Effector CD4-positive, alpha-beta T cell (primary cell): ENCODE data around the gene SCIN.
"Not testable (repeated sequence)": the region's sequence is repeated elsewhere in the genome, so short reads cannot be mapped to it uniquely, and the experiment has no call there.

ENCODE experiments used
- DNase-seq: peaks from one replicate; pipeline ENCODE4 v3.0.0-alpha.2; 2020

The SCIN gene

GRCh38 chr7:12650080-12650479, 79.6 kb downstream of the SCIN start:
- DNase-seq: no peak

GRCh38 chr7:12653110-12653509, 82.6 kb downstream of the SCIN start:
- DNase-seq: no peak

- no peak for DNase-seq
These were observed 83.0 kb downstream of the SCIN start for GRCh38 chr7:12653518-12653917.

GRCh38 chr7:12655161-12655560, 84.6 kb downstream of the SCIN start:
- DNase-seq: no peak

GRCh38 chr7:12660423-12660822, 89.9 kb downstream of the SCIN start:
- DNase-seq: not testable (repeated sequence)

GRCh38 chr7:12660986-12661385, 90.5 kb downstream of the SCIN start:
- DNase-seq: not testable (repeated sequence)

GRCh38 chr7:12661581-12661980, 91.1 kb downstream of the SCIN start:
- no peak for DNase-seq

GRCh38 chr7:12670000-12670729, 99.6 kb downstream of the SCIN start:
- DNase-seq: no peak

GRCh38 chr7:12670743-12671520, 100.4 kb downstream of the SCIN start:
- no peak for DNase-seq

GRCh38 chr7:12673436-12673835, 102.9 kb downstream of the SCIN start:
- not testable (repeated sequence) for DNase-seq

- no peak for DNase-seq
These were observed 103.5 kb downstream of the SCIN start for GRCh38 chr7:12674053-12674452.

GRCh38 chr7:12674861-12675260, 104.3 kb downstream of the SCIN start:
- DNase-seq: peak; percentile 27

GRCh38 chr7:12683678-12684585, 113.4 kb downstream of the SCIN start:
- no peak for DNase-seq

- no peak for DNase-seq
These were observed 114.2 kb downstream of the SCIN start for GRCh38 chr7:12684733-12685132.

GRCh38 chr7:12685550-12685949, 115.0 kb downstream of the SCIN start:
- peak; percentile 20 for DNase-seq

- peak; percentile 94 for DNase-seq
These were observed 115.8 kb downstream of the SCIN start for GRCh38 chr7:12686234-12686890.

GRCh38 chr7:12686891-12687717, 116.6 kb downstream of the SCIN start, which contains the start of gene ARL4A:
Gene ARL4A (plus strand): TSS chr7:12687633. CDS start chr7:12688255, 622 bp downstream.
- DNase-seq: peak; percentile 81

GRCh38 chr7:12687718-12688171, 117.2 kb downstream of the SCIN start:
- no peak for DNase-seq

GRCh38 chr7:12688485-12689170, 118.1 kb downstream of the SCIN start:
- not testable (repeated sequence) for DNase-seq

- no peak for DNase-seq
These were observed 118.9 kb downstream of the SCIN start for GRCh38 chr7:12689451-12689850.
